IPS DF 6.9 (cell line): Measurements from ENCODE around the gene ZNF112.

Experiments used
- DNase-seq: peaks from one replicate; pipeline ENCODE4 v3.0.0-alpha.2; 2013; ENCODE audit warnings: low read depth, low spot score
- H3K27ac ChIP-seq: one replicate; pipeline ENCODE4 v1.5.1; 2013; ENCODE audit warnings: low read length, control low read depth
- H3K27me3 ChIP-seq: 2 replicates; pipeline ENCODE4 v1.6.1; 2013; ENCODE audit warnings: mild to moderate bottlenecking, low read length; ENCODE audit not compliant: control insufficient read depth, insufficient read depth
- H3K36me3 ChIP-seq: 2 replicates; pipeline ENCODE4 v1.6.1; 2013; ENCODE audit warnings: low read length; ENCODE audit not compliant: control insufficient read depth, insufficient read depth
- H3K4me1 ChIP-seq: 2 replicates; pipeline ENCODE4 v1.6.1; 2013; ENCODE audit warnings: low read length; ENCODE audit not compliant: control insufficient read depth, insufficient read depth
- H3K4me3 ChIP-seq: 2 replicates; pipeline ENCODE4 v1.5.1; 2013; ENCODE audit warnings: mild to moderate bottlenecking, low read length
- H3K9me3 ChIP-seq: 2 replicates; pipeline ENCODE4 v1.6.1; 2013; ENCODE audit warnings: low read length, inconsistent platforms; ENCODE audit not compliant: control insufficient read depth, insufficient read depth
- WGBS: extraction: QIAGEN DNeasy Blood & Tissue Kit; methylation state at CpG from one replicate; pipeline ENCODE4 v1.1.7; 2013; ENCODE audit warnings: mixed read lengths, missing lambda C conversion rate; ENCODE audit not compliant: insufficient read length, insufficient coverage; 5-methylcytosine and 5-hydroxymethylcytosine counted together

The ZNF112 gene

DNA sequence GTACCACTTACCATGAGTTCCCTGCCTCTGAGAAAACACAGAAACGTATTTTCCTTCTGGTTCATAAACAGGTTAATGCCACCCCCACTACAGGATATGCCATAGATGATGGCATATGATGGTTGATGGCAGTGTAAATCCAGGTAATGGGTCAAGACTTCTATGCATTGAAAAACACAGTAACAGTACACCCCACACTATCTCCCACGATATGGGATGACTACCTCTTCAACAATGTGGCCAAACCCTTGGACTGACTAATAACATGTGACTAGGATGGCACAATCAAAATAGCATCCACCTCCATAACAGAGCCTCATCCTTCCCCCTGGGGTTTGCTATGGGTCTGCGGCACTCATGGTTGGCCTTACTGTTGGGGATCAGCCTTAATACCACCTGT is 73.6 kb downstream of the ZNF112 start:
- WGBS = no CpG with 5 or more reads among the region's 3 CpGs
- Histone ChIP-seq H3K9me3 (no peaks in the 10 kb centered on the region), H3K27me3 (no peaks in the 10 kb centered on the region), H3K4me1 (no peaks in the 10 kb centered on the region), H3K4me3 (no peak overlapping the region), H3K36me3 (no peaks in the 10 kb centered on the region; the same call in 1 of the 2 replicates), H3K27ac (no peak overlapping the region)
- no peak for DNase-seq

DNA sequence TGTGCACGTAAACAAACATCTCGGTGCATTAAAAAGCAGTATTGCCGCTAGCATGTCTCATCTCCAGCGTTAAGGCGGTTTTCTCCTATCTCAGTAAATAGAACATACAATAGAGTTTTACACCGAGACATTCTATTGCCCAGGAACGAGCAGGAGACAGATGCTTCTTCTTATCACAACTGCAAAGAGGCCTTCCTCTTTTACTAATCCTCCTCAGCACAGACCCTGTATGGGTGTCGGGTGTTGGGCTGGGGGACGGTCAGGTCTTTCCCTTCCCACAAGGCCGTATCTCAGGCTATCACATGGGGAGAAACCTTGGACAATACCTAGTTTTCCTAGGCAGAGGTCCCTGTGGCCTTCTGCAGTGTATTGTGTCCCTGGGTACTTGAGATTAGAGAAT is 75.6 kb downstream of the ZNF112 start:
- no peaks in the 10 kb centered on the region for H3K27me3 ChIP-seq
- no CpG with 5 or more reads among the region's 10 CpGs for WGBS
- DNase-seq = no peak
- H3K27ac ChIP-seq = no peak overlapping the region
- no peaks in the 10 kb centered on the region for H3K36me3 ChIP-seq
- H3K4me3 ChIP-seq = no peak overlapping the region
- no peaks in the 10 kb centered on the region for H3K4me1 ChIP-seq
- no peaks in the 10 kb centered on the region for H3K9me3 ChIP-seq

GRCh38 chr19:44278181-44278690 is 78.2 kb downstream of the ZNF112 start:
- Histone ChIP-seq H3K9me3 (peaks cover 1% of the 10 kb centered on the region; the same call in 1 of the 2 replicates), H3K27me3 (no peaks in the 10 kb centered on the region), H3K4me1 (no peaks in the 10 kb centered on the region), H3K4me3 (no peak overlapping the region), H3K36me3 (no peaks in the 10 kb centered on the region), H3K27ac (no peak overlapping the region)
- DNase-seq = no peak
- no CpG with 5 or more reads among the region's 4 CpGs for WGBS

DNA sequence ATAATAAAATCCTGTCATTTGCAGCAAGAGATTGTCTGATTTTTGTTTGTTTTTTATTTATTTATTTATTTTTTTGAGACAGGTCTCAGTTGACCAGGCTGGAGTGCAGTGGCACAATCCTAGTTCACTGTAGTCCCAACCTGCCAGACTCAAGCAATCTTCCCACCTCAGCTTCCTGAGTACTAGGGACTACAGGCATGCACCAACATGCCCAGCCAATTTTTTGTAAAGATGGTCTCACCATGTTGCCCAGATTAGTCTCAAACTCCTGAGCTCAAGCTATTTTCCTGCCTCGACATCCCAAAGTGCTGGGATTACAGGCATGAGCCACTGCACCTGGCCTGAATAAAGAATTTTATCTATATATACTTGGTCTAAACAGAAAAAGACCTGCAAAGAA is 79.1 kb downstream of the ZNF112 start:
- Histone ChIP-seq H3K27ac (no peak overlapping the region), H3K9me3 (peaks cover 1% of the 10 kb centered on the region; the same call in 1 of the 2 replicates), H3K4me3 (no peak overlapping the region), H3K27me3 (no peaks in the 10 kb centered on the region), H3K4me1 (no peaks in the 10 kb centered on the region), H3K36me3 (no peaks in the 10 kb centered on the region)
- no CpG with 5 or more reads among the region's 1 CpG for WGBS
- no peak for DNase-seq
